Activated naive CD4-positive, alpha-beta T cell treated with anti-CD3 and anti-CD28 coated beads for 36 hours (primary cell): Measurements from ENCODE around the gene UBR7. TPM values are rescaled to one million over a fixed set of nuclear protein-coding genes. Genes with fewer than 3 reads are reported as not detected.

ENCODE experiments used
- CTCF ChIA-PET: fragments of 350-600 bp; sonication (Branson Sonifier 250); formaldehyde crosslinking; loops from one replicate; lab custom pipeline; 2021; ENCODE audit warnings: antibody characterized with exemption; lab: Charles Lee
- DNase-seq: peaks from one replicate; pipeline ENCODE4 v3.0.0-alpha.2; 2020
- H3K27ac Mint-ChIP-seq: one replicate; pipeline ENCODE4 v1.8.0; 2021; ENCODE audit warnings: mild to moderate bottlenecking, mixed read lengths
- H3K27me3 Mint-ChIP-seq: one replicate; pipeline ENCODE4 v1.8.0; 2021; ENCODE audit warnings: low read depth, mixed read lengths
- H3K36me3 Mint-ChIP-seq: one replicate; pipeline ENCODE4 v1.8.0; 2021; ENCODE audit warnings: low read depth, mixed read lengths
- H3K4me1 Mint-ChIP-seq: one replicate; pipeline ENCODE4 v1.8.0; 2021; ENCODE audit warnings: low read depth, mixed read lengths
- H3K4me3 Mint-ChIP-seq: one replicate; pipeline ENCODE4 v1.8.0; 2021; ENCODE audit warnings: mild to moderate bottlenecking, moderate library complexity, mixed read lengths
- H3K9me3 Mint-ChIP-seq: one replicate; pipeline ENCODE4 v1.8.0; 2021; ENCODE audit warnings: mixed read lengths
- intact Hi-C: fragments of 100-400 bp; cut with micrococcal nuclease; formaldehyde crosslinking; loops from one replicate; pipeline ENCODE4 v1.15.1; 2023
- total RNA-seq, 2 experiments: library from RNA; stranded (reverse); gene quantifications; one replicate each; pipeline ENCODE4 v1.2.3, GENCODE V29; 2021

The UBR7 gene
- total RNA-seq, 2 experiments from 2014 or later: 43.0 to 45.0 TPM

- no peak overlapping the region for H3K27ac Mint-ChIP-seq
- peaks cover 8% of the 10 kb centered on the region for H3K4me1 Mint-ChIP-seq
- DNase-seq: no peak
- CTCF ChIA-PET: no interaction called here
- H3K36me3 Mint-ChIP-seq: peaks cover 11% of the 10 kb centered on the region
- no peak overlapping the region for H3K4me3 Mint-ChIP-seq
- H3K9me3 Mint-ChIP-seq: no peaks in the 10 kb centered on the region
- H3K27me3 Mint-ChIP-seq: no peaks in the 10 kb centered on the region
- intact Hi-C loops: no loop called here
These were observed 61.4 kb downstream of the UBR7 start for GRCh38 chr14:93268406-93268805.

GRCh38 chr14:93269341-93270068, 62.4 kb downstream of the UBR7 start:
- H3K27me3 Mint-ChIP-seq: no peaks in the 10 kb centered on the region
- CTCF ChIA-PET: no interaction called here
- H3K4me3 Mint-ChIP-seq: no peak overlapping the region
- H3K27ac Mint-ChIP-seq: no peak overlapping the region
- no peak for DNase-seq
- H3K4me1 Mint-ChIP-seq: no peaks in the 10 kb centered on the region
- intact Hi-C loops: no loop called here
- peaks cover 6% of the 10 kb centered on the region for H3K36me3 Mint-ChIP-seq
- H3K9me3 Mint-ChIP-seq: no peaks in the 10 kb centered on the region

- CTCF ChIA-PET: no interaction called here
- no peak overlapping the region for H3K4me3 Mint-ChIP-seq
These were observed 64.1 kb downstream of the UBR7 start for GRCh38 chr14:93271111-93271510.

GRCh38 chr14:93274055-93274806, 67.2 kb downstream of the UBR7 start:
- intact Hi-C loops: no loop called here
- Mint-ChIP-seq H3K27ac (no peak overlapping the region), H3K4me3 (no peak overlapping the region)

More at GRCh38 chr14:93271111-93271510, 64.1 kb downstream of the UBR7 start:
- Mint-ChIP-seq H3K9me3 (no peaks in the 10 kb centered on the region), H3K27ac (no peak overlapping the region), H3K36me3 (peaks cover 5% of the 10 kb centered on the region), H3K4me1 (no peaks in the 10 kb centered on the region), H3K27me3 (no peaks in the 10 kb centered on the region)
- intact Hi-C loops: no loop called here
- no peak for DNase-seq

GRCh38 chr14:93276031-93276716, 69.1 kb downstream of the UBR7 start:
- H3K36me3 Mint-ChIP-seq: peaks cover 9% of the 10 kb centered on the region
- H3K27me3 Mint-ChIP-seq: no peaks in the 10 kb centered on the region
- H3K4me3 Mint-ChIP-seq: no peak overlapping the region
- CTCF ChIA-PET: interaction anchor here (0.6 kb wide), 1 partner anchor 32 kb away, joined by 3 read pairs; no protein-coding TSS in a partner anchor
- DNase-seq: no peak
- H3K4me1 Mint-ChIP-seq: no peaks in the 10 kb centered on the region
- no peaks in the 10 kb centered on the region for H3K9me3 Mint-ChIP-seq
- no peak overlapping the region for H3K27ac Mint-ChIP-seq
- intact Hi-C loops: no loop called here

More at GRCh38 chr14:93274055-93274806, 67.2 kb downstream of the UBR7 start:
- H3K4me1 Mint-ChIP-seq: no peaks in the 10 kb centered on the region
- H3K9me3 Mint-ChIP-seq: no peaks in the 10 kb centered on the region
- CTCF ChIA-PET: no interaction called here
- H3K36me3 Mint-ChIP-seq: peaks cover 7% of the 10 kb centered on the region
- no peaks in the 10 kb centered on the region for H3K27me3 Mint-ChIP-seq
- DNase-seq: no peak

Other genes with a start within 250 kb of the UBR7 start
- 10 to 100 TPM; 12.2 to 18.9 TPM for gene ITPK1, start 91.3 kb upstream of the UBR7 start, total RNA-seq
- 10 to 100 TPM; 11.9 to 13.1 TPM for gene MOAP1, start 22.4 kb upstream of the UBR7 start, total RNA-seq
- 10 to 100 TPM; 11.4 to 11.6 TPM for gene LYSET, start 21.9 kb upstream of the UBR7 start, total RNA-seq
- gene GON7, start 191 bp upstream of the UBR7 start, total RNA-seq: 1 to 10 TPM; 4.8 to 7.0 TPM
- gene BTBD7, start 125.8 kb downstream of the UBR7 start, total RNA-seq: 1 to 10 TPM; 7.2 to 7.7 TPM
- gene COX8C, start 139.9 kb downstream of the UBR7 start, total RNA-seq: under 1 TPM; 0.43 to 0.79 TPM
- gene UNC79, start 223.7 kb downstream of the UBR7 start, total RNA-seq: under 1 TPM; 0.02 to 0.07 TPM